ENCODE measurements around the gene GBP4.

- TF ChIP-seq TAF1 (IDR thresholded peaks at IDR 0.05; ENCODE audit: borderline replicate concordance, insufficient read depth, low read length) (no peak), POLR2AphosphoS5 (IDR thresholded peaks at IDR 0.05; ENCODE audit: low read depth, low read length) (no peak)
Observed at GRCh38 chr1:89167590-89168230, 31.0 kb downstream of the GBP4 start.
